Heart left ventricle (tissue), 13 donors: ENCODE data around the gene UBE2E3.

ENCODE experiments used
- CTCF ChIP-seq, 12 donors: fragments of 200-600 bp; sonication (generic) in 4 of 12; IDR thresholded peaks; one replicate each; pipeline versions ENCODE4 v1.5.0 to v1.8.0; 2018 to 2022; ENCODE audit warnings: antibody characterized with exemption in 12 of 12, mild to moderate bottlenecking in 5 of 12
- POLR2A ChIP-seq, 2 donors: fragments of 450-650 bp; IDR thresholded peaks; one replicate each; pipeline ENCODE4 v1.6.1; 2017; ENCODE audit warnings: antibody characterized with exemption in 2 of 2, mild to moderate bottlenecking in 2 of 2, moderate library complexity in 2 of 2
- donor health status: ischemic (EF 13 %, LVEDD 7.1; RV severe dilation, severe dysfunction).
- donor health status: DM: no; HTN: yes; CAD: no.
- donor health status: DM: no; HTN: no; CAD: no.
- donor health status: ischemic (EF 25% LVEDD 6.9; RV normal size, moderate dysfunction).
- donor health status: ischemic (EF 25% LVEDD 5.7; RV mildly dilated, moderate dysfunction).
- donor health status: ischemic (EF 35%, LVEDD 5.7; RV mildly dilated, moderate dysfunction).
- donor health status: nonischemic (EF 11% LVEDD 7.7; RV severe dilation, severe dysfunction).
- donor health status: DM: yes; HTN: yes; CAD: no.
- donor health status: PGD.
- donor health status: ischemic (EF 29% LVEDD 5.4; RV normal size, mild dysfunction).
- donor health status: nonischemic (EF 23%, LVEDD 6.1; RV moderate dilation, normal function).

GRCh38 chr2:180931841-180932240, 48.6 kb upstream of the UBE2E3 start:
- no peak for TF ChIP-seq CTCF (IDR thresholded peaks at IDR 0.05)
- no peak for TF ChIP-seq POLR2A (IDR thresholded peaks at IDR 0.05)
